GM12878 (cell line): ENCODE measurements around the gene ZNF45.

Experiments
- CTCF ChIP-seq, 3 experiments: IDR thresholded peaks in 2 of 3; conservative IDR thresholded peaks in 1 of 3; 2 replicates each; pipeline ENCODE4 v1.5.1; 2011; ENCODE audit warnings: low read depth in 3 of 3, low read length in 3 of 3, mild to moderate bottlenecking in 3 of 3, control low read depth in 2 of 3, moderate library complexity in 2 of 3, inconsistent platforms in 1 of 3, mixed read lengths in 1 of 3; ENCODE audit not compliant: control insufficient read depth in 2 of 3, insufficient read depth in 1 of 3; ENCODE audit errors: extremely low read depth in 1 of 3
- EZH2 ChIP-seq: IDR thresholded peaks from 2 replicates; pipeline ENCODE4 v1.6.1; 2012; ENCODE audit warnings: low read depth, mild to moderate bottlenecking, control low read depth, inconsistent platforms, low read length, borderline replicate concordance; ENCODE audit not compliant: control insufficient read depth
- HDGF ChIP-seq: fragments of 450-650 bp; IDR thresholded peaks from 2 replicates; pipeline ENCODE4 v1.6.1; 2016; ENCODE audit warnings: antibody characterized with exemption
- KAT2A ChIP-seq: conservative IDR thresholded peaks from 2 replicates; pipeline ENCODE4 v1.6.1; 2011; ENCODE audit warnings: low read depth, low read length; ENCODE audit not compliant: control insufficient read depth
- MXI1 ChIP-seq: fragments of 150-350 bp; IDR thresholded peaks from 2 replicates; pipeline ENCODE4 v1.6.1; 2011; ENCODE audit warnings: low read depth, mild to moderate bottlenecking, inconsistent platforms, low read length, improper control_type of control experiment
- NR2C2 ChIP-seq: IDR thresholded peaks from 2 replicates; pipeline ENCODE4 v1.6.1; 2011; ENCODE audit warnings: borderline replicate concordance, low read depth; ENCODE audit not compliant: control insufficient read depth, insufficient read length
- NRF1 ChIP-seq: conservative IDR thresholded peaks from 2 replicates; pipeline ENCODE4 v1.6.1; 2011; ENCODE audit warnings: mild to moderate bottlenecking, low read depth, low read length, improper control_type of control experiment
- PAX8 ChIP-seq: fragments of 450-650 bp; IDR thresholded peaks from 2 replicates; pipeline ENCODE4 v1.6.1; 2017; ENCODE audit warnings: mild to moderate bottlenecking, moderate library complexity
- SUZ12 ChIP-seq: fragments of 200-600 bp; sonication (generic); IDR thresholded peaks from one replicate; pipeline ENCODE4 v1.6.1; 2018; ENCODE audit warnings: antibody characterized with exemption, mild to moderate bottlenecking; ENCODE audit not compliant: unreplicated experiment

- TF ChIP-seq NR2C2 (no peak), KAT2A (no peak), HDGF (no peak), MXI1 (no peak), SUZ12 (no peak), EZH2 (no peak), PAX8 (no peak), NRF1 (no peak), CTCF (IDR thresholded peaks at IDR 0.05 in 2 of 3, conservative IDR thresholded peaks at IDR 0.05 in 1 of 3; ENCODE audit: control insufficient read depth in 2 of 3, extremely low read depth in 1 of 3, insufficient read depth in 1 of 3, low read depth in 3 of 3, low read length in 3 of 3) (no peak)
Observed at GRCh38 chr19:43936188-43936587, 1.1 kb upstream of the ZNF45 start.
